GM12872 (cell line): Measurements from ENCODE around the gene PHF20.

Experiments used
- CTCF ChIP-seq: IDR thresholded peaks from 3 replicates; pipeline ENCODE4 v1.5.1; 2011; ENCODE audit warnings: low read depth, mild to moderate bottlenecking, low read length, moderate library complexity; ENCODE audit not compliant: insufficient read depth

The PHF20 gene

GRCh38 chr20:35731469-35731788 is 40.4 kb upstream of the PHF20 start:
- no peak for TF ChIP-seq CTCF

GRCh38 chr20:35731862-35732643 is 39.8 kb upstream of the PHF20 start:
- no peak for TF ChIP-seq CTCF

- TF ChIP-seq CTCF, result no peak
Measured at GRCh38 chr20:35732644-35732982, 39.2 kb upstream of the PHF20 start.

GRCh38 chr20:35734374-35734773 is 37.4 kb upstream of the PHF20 start:
- TF ChIP-seq CTCF, result no peak

- no peak for TF ChIP-seq CTCF
Measured at GRCh38 chr20:35734777-35735649, 36.8 kb upstream of the PHF20 start.

- no peak for TF ChIP-seq CTCF
Measured at GRCh38 chr20:35735826-35736470, 35.9 kb upstream of the PHF20 start.

- TF ChIP-seq CTCF, result no peak
Measured at GRCh38 chr20:35737865-35738333, 33.9 kb upstream of the PHF20 start.
